HepG2 (cell line): ENCODE data around the gene PEMT. TPM values are rescaled to one million over a fixed set of nuclear protein-coding genes. Genes with fewer than 3 reads are reported as not detected.

Experiments used
- EHMT2 ChIP-seq: fragments of 200-600 bp; sonication (generic); IDR thresholded peaks from 2 replicates; pipeline ENCODE4 v1.7.0; 2017; ENCODE audit warnings: antibody characterized with exemption, low read depth, low read length, borderline replicate concordance
- FOXK2 ChIP-seq: fragments of 450-650 bp; IDR thresholded peaks from 2 replicates; pipeline ENCODE4 v1.6.1; 2016
- HMGA1 ChIP-seq: sonication (generic); formaldehyde crosslinking; conservative IDR thresholded peaks from 2 replicates; pipeline ENCODE4 v1.4.0; 2020; ENCODE audit warnings: missing genetic modification reagents
- MEIS1 ChIP-seq: sonication (generic); formaldehyde crosslinking; IDR thresholded peaks from 2 replicates; pipeline ENCODE4 v1.9.0; 2021; ENCODE audit warnings: mild to moderate bottlenecking, missing genetic modification reagents, moderate library complexity, borderline replicate concordance
- MYC ChIP-seq: sonication (generic); formaldehyde crosslinking; IDR thresholded peaks from 2 replicates; pipeline ENCODE4 v1.9.0; 2021; ENCODE audit warnings: missing genetic modification reagents, borderline replicate concordance
- SMARCC2 ChIP-seq: fragments of 450-650 bp; IDR thresholded peaks from 2 replicates; pipeline ENCODE4 v1.6.1; 2017; ENCODE audit warnings: antibody characterized with exemption, mild to moderate bottlenecking
- TARDBP ChIP-seq: sonication (generic); formaldehyde crosslinking; IDR thresholded peaks from 2 replicates; pipeline ENCODE4 v1.8.0; 2022; ENCODE audit warnings: mild to moderate bottlenecking, missing genetic modification reagents
- XRCC5 ChIP-seq: fragments of 200-400 bp; formaldehyde crosslinking; optimal IDR thresholded peaks from 2 replicates; pipeline ENCODE3; 2017; ENCODE audit warnings: mild to moderate bottlenecking, low read length
- ZMYM3 ChIP-seq: sonication (generic); formaldehyde crosslinking; IDR thresholded peaks from 2 replicates; pipeline ENCODE4 v1.5.1; 2020; ENCODE audit warnings: mild to moderate bottlenecking, missing genetic modification reagents
- ZNF17 ChIP-seq: sonication (generic); formaldehyde crosslinking; IDR thresholded peaks from 2 replicates; pipeline ENCODE4 v1.5.0; 2020; ENCODE audit warnings: mild to moderate bottlenecking, missing genetic modification reagents
- ZNF264 ChIP-seq: sonication (generic); formaldehyde crosslinking; IDR thresholded peaks from 2 replicates; pipeline ENCODE4 v1.4.0; 2020; ENCODE audit warnings: missing genetic modification reagents
- ZNF749 ChIP-seq: sonication (generic); formaldehyde crosslinking; IDR thresholded peaks from 2 replicates; pipeline ENCODE4 v1.8.0; 2022; ENCODE audit warnings: mild to moderate bottlenecking, missing genetic modification reagents, moderate library complexity, borderline replicate concordance
- ZNF773 ChIP-seq: sonication (generic); formaldehyde crosslinking; IDR thresholded peaks from 2 replicates; pipeline ENCODE4 v1.4.0; 2020; ENCODE audit warnings: missing genetic modification reagents, borderline replicate concordance
- polyA plus RNA-seq, 8 experiments: library from polyadenylated mRNA; depleted of rRNA in 3 of 8; stranded (reverse) in 7 of 8; unstranded in 1 of 8; fragments of >200 nt; fragmentation: Illumina TruSeq in 4 of 8; extraction: Trizol in 4 of 8; gene quantifications; 2 replicates each; pipeline versions ENCODE4 v1.2.1 to v1.2.3, GENCODE V29; 2011 to 2016; ENCODE audit warnings: low read depth in 4 of 8, missing spikeins in 1 of 8, mixed read lengths in 1 of 8; ENCODE audit not compliant: insufficient read depth in 1 of 8
- total RNA-seq, 5 experiments: library from RNA; depleted of rRNA; stranded (reverse); fragments of >200 nt; fragmentation: Illumina TruSeq; extraction: Trizol; gene quantifications; 2 replicates each; pipeline ENCODE4 v1.2.3, GENCODE V29; 2016; ENCODE audit warnings: low read depth in 1 of 5
- TF ChIP-seq, protein P1 (sequence below): sonication (generic); formaldehyde crosslinking; IDR thresholded peaks from 2 replicates; pipeline ENCODE4 v1.4.0; 2020; ENCODE audit warnings: missing genetic modification reagents, borderline replicate concordance
- TF ChIP-seq, protein P2 (sequence below): sonication (generic); formaldehyde crosslinking; IDR thresholded peaks from 2 replicates; pipeline ENCODE4 v1.8.1; 2022; ENCODE audit warnings: low read depth, mild to moderate bottlenecking, missing genetic modification reagents
- TF ChIP-seq, protein P3 (sequence below): sonication (generic); formaldehyde crosslinking; IDR thresholded peaks from 2 replicates; pipeline ENCODE4 v1.4.0; 2020; ENCODE audit warnings: mild to moderate bottlenecking, missing genetic modification reagents, borderline replicate concordance
- TF ChIP-seq, protein P4 (sequence below): sonication (generic); formaldehyde crosslinking; IDR thresholded peaks from 2 replicates; pipeline ENCODE4 v1.4.0; 2020; ENCODE audit warnings: missing genetic modification reagents; ENCODE audit errors: not compliant biosample characterization
- TF ChIP-seq, protein P5 (sequence below): sonication (generic); formaldehyde crosslinking; IDR thresholded peaks from 2 replicates; pipeline ENCODE4 v1.5.0; 2020; ENCODE audit warnings: missing genetic modification reagents
- TF ChIP-seq, protein P6 (sequence below): sonication (generic); formaldehyde crosslinking; IDR thresholded peaks from 2 replicates; pipeline ENCODE4 v1.4.0; 2020; ENCODE audit warnings: missing genetic modification reagents, mild to moderate bottlenecking, borderline replicate concordance

Gene PEMT
- total and polyA plus RNA-seq, 2 of the 13 experiments (the other 11 are each of a cell fraction or from before 2014, with no cell fraction given): 31.7 to 43.6 TPM

DNA sequence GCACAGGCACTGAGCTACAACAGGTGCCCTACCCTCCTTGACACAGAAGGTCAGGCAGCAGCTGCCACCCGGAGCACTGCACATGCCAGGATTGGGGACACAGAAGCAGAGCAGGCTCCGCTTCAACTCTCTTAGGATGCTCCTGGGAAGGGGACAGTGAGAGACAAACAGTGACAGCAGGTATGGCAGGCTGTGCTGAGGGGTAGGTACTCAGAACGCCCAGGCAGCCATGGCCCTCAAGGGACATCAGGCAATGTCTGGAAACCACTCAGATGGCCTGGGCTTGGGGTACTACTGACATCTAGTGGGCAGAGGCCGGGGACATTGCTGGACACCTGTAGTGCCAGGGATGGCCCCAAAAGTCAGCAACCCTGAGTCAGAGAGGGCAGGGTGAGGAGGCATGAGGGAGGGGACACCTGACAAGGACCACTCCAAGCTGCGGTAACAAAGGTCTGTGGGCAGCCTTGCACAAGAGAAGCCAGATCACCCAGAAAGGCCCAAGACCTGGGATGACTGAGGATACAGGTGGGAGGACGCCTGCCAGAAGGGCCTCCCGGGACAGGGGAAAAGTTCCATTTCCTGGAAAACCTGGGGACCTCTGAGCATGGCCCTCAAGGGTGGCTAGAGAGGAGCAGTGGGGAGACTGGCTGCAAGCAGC, 21.2 kb downstream of the PEMT start (continued):
- TF ChIP-seq, protein P1, sequence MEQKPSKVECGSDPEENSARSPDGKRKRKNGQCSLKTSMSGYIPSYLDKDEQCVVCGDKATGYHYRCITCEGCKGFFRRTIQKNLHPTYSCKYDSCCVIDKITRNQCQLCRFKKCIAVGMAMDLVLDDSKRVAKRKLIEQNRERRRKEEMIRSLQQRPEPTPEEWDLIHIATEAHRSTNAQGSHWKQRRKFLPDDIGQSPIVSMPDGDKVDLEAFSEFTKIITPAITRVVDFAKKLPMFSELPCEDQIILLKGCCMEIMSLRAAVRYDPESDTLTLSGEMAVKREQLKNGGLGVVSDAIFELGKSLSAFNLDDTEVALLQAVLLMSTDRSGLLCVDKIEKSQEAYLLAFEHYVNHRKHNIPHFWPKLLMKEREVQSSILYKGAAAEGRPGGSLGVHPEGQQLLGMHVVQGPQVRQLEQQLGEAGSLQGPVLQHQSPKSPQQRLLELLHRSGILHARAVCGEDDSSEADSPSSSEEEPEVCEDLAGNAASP (CRISPR knock-in tag): no peak
- no peak for TF ChIP-seq ZNF749 (CRISPR knock-in tag)
- no peak for TF ChIP-seq SMARCC2
- TF ChIP-seq, protein P2, sequence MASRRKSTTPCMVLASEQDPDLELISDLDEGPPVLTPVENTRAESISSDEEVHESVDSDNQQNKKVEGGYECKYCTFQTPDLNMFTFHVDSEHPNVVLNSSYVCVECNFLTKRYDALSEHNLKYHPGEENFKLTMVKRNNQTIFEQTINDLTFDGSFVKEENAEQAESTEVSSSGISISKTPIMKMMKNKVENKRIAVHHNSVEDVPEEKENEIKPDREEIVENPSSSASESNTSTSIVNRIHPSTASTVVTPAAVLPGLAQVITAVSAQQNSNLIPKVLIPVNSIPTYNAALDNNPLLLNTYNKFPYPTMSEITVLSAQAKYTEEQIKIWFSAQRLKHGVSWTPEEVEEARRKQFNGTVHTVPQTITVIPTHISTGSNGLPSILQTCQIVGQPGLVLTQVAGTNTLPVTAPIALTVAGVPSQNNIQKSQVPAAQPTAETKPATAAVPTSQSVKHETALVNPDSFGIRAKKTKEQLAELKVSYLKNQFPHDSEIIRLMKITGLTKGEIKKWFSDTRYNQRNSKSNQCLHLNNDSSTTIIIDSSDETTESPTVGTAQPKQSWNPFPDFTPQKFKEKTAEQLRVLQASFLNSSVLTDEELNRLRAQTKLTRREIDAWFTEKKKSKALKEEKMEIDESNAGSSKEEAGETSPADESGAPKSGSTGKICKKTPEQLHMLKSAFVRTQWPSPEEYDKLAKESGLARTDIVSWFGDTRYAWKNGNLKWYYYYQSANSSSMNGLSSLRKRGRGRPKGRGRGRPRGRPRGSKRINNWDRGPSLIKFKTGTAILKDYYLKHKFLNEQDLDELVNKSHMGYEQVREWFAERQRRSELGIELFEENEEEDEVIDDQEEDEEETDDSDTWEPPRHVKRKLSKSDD: no peak
- TF ChIP-seq ZNF264 (CRISPR knock-in tag): no peak
- no peak; the same call in 1 of the 2 replicates for TF ChIP-seq ZMYM3
- TF ChIP-seq, protein P3, sequence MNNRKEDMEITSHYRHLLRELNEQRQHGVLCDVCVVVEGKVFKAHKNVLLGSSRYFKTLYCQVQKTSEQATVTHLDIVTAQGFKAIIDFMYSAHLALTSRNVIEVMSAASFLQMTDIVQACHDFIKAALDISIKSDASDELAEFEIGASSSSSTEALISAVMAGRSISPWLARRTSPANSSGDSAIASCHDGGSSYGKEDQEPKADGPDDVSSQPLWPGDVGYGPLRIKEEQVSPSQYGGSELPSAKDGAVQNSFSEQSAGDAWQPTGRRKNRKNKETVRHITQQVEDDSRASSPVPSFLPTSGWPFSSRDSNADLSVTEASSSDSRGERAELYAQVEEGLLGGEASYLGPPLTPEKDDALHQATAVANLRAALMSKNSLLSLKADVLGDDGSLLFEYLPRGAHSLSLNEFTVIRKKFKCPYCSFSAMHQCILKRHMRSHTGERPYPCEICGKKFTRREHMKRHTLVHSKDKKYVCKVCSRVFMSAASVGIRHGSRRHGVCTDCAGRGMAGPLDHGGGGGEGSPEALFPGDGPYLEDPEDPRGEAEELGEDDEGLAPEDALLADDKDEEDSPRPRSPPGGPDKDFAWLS (CRISPR knock-in tag): no peak
- TF ChIP-seq TARDBP: no peak
- 0 out of 2 replicates have a peak, but pooled peaks have one; percentile 7 for TF ChIP-seq MEIS1 (CRISPR knock-in tag)
- TF ChIP-seq, protein P4, sequence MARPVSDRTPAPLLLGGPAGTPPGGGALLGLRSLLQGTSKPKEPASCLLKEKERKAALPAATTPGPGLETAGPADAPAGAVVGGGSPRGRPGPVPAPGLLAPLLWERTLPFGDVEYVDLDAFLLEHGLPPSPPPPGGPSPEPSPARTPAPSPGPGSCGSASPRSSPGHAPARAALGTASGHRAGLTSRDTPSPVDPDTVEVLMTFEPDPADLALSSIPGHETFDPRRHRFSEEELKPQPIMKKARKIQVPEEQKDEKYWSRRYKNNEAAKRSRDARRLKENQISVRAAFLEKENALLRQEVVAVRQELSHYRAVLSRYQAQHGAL: no peak
- no peak for TF ChIP-seq ZNF773 (CRISPR knock-in tag)
- TF ChIP-seq XRCC5: peak; percentile 77
- TF ChIP-seq HMGA1 (CRISPR knock-in tag): no peak
- no peak for TF ChIP-seq ZNF17
- TF ChIP-seq EHMT2: no peak
- peak; percentile 14; the same call in 1 of the 2 replicates for TF ChIP-seq MYC
- no peak for TF ChIP-seq FOXK2
- TF ChIP-seq, protein P5, sequence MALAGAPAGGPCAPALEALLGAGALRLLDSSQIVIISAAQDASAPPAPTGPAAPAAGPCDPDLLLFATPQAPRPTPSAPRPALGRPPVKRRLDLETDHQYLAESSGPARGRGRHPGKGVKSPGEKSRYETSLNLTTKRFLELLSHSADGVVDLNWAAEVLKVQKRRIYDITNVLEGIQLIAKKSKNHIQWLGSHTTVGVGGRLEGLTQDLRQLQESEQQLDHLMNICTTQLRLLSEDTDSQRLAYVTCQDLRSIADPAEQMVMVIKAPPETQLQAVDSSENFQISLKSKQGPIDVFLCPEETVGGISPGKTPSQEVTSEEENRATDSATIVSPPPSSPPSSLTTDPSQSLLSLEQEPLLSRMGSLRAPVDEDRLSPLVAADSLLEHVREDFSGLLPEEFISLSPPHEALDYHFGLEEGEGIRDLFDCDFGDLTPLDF (CRISPR knock-in tag): no peak
- TF ChIP-seq, protein P6, sequence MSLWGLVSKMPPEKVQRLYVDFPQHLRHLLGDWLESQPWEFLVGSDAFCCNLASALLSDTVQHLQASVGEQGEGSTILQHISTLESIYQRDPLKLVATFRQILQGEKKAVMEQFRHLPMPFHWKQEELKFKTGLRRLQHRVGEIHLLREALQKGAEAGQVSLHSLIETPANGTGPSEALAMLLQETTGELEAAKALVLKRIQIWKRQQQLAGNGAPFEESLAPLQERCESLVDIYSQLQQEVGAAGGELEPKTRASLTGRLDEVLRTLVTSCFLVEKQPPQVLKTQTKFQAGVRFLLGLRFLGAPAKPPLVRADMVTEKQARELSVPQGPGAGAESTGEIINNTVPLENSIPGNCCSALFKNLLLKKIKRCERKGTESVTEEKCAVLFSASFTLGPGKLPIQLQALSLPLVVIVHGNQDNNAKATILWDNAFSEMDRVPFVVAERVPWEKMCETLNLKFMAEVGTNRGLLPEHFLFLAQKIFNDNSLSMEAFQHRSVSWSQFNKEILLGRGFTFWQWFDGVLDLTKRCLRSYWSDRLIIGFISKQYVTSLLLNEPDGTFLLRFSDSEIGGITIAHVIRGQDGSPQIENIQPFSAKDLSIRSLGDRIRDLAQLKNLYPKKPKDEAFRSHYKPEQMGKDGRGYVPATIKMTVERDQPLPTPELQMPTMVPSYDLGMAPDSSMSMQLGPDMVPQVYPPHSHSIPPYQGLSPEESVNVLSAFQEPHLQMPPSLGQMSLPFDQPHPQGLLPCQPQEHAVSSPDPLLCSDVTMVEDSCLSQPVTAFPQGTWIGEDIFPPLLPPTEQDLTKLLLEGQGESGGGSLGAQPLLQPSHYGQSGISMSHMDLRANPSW (CRISPR knock-in tag): no peak
